ENCODE results near the gene BACE2. TPM values are rescaled to one million over a fixed set of nuclear protein-coding genes. Genes with fewer than 3 reads are reported as not detected.

BACE2 gene
- total RNA-seq, 6 experiments from 2014 or later, result 4.3 to 7.9 (median 5.4) TPM

GRCh38 chr21:41319273-41319672 is 151.3 kb downstream of the BACE2 start:
- Histone ChIP-seq H3K27ac (no peak overlapping the region), H3K36me3 (no peaks in the 10 kb centered on the region), H3K4me3 (no peak overlapping the region), H3K4me1 (peaks cover 0 to 8% (median 0%) of the 10 kb centered on the region in 4 donors), H3K9me3 (no peaks in the 10 kb centered on the region), H3K27me3 (peaks cover 0 to 13% of the 10 kb centered on the region in 2 donors)
- WGBS (ENCODE audit: insufficient coverage, low coverage, low lambda C conversion rate, missing lambda C conversion rate), result 54% methylated on average over 4 of the region's 7 CpGs
- TF ChIP-seq CTCF (IDR thresholded peaks at IDR 0.05) (no peak), POLR2A (IDR thresholded peaks at IDR 0.05) (no peak)
- intact Hi-C loops (cut with DNase I), result no loop called here
- no peak for ATAC-seq
- no peak for DNase-seq

- ATAC-seq, result no peak
- H3K27ac ChIP-seq, result no peak overlapping the region
- H3K27me3 ChIP-seq, result peaks cover 0 to 7% of the 10 kb centered on the region in 2 donors
- intact Hi-C loops (cut with DNase I), result no loop called here
- WGBS (ENCODE audit: insufficient coverage, low coverage, low lambda C conversion rate, missing lambda C conversion rate), result 84% methylated on average over 13 of the region's 20 CpGs
- no peak overlapping the region for H3K4me3 ChIP-seq
- no peaks in the 10 kb centered on the region for H3K36me3 ChIP-seq
- no peak for DNase-seq
- no peaks in the 10 kb centered on the region for H3K9me3 ChIP-seq
- TF ChIP-seq CTCF (IDR thresholded peaks at IDR 0.05) (no peak), POLR2A (IDR thresholded peaks at IDR 0.05) (no peak)
- peaks cover 0 to 5% (median under 1%) of the 10 kb centered on the region in 4 donors for H3K4me1 ChIP-seq
These were observed 153.4 kb downstream of the BACE2 start for GRCh38 chr21:41321211-41321907.

- H3K27ac ChIP-seq, result no peak overlapping the region
- DNase-seq, result no peak
These were observed 154.0 kb downstream of the BACE2 start for GRCh38 chr21:41321908-41322495.

More at GRCh38 chr21:41321908-41322495, 154.0 kb downstream of the BACE2 start:
- TF ChIP-seq POLR2A (IDR thresholded peaks at IDR 0.05) (no peak), CTCF (IDR thresholded peaks at IDR 0.05) (no peak)
- no peak for ATAC-seq
- Histone ChIP-seq H3K27me3 (peaks cover 0 to 3% of the 10 kb centered on the region in 2 donors), H3K4me1 (peaks cover 0 to 6% (median 0%) of the 10 kb centered on the region in 4 donors), H3K4me3 (no peak overlapping the region), H3K36me3 (no peaks in the 10 kb centered on the region), H3K9me3 (no peaks in the 10 kb centered on the region)
- intact Hi-C loops (cut with DNase I), result no loop called here
- WGBS (ENCODE audit: insufficient coverage, low coverage, low lambda C conversion rate, missing lambda C conversion rate), result 63% methylated on average over 6 of the region's 7 CpGs

Measured in right lobe of liver (tissue), 6 donors.